IPS-NIHi11 (cell line): Measurements from ENCODE around the gene ARHGAP29.
"Not testable (repeated sequence)": the region's sequence is repeated elsewhere in the genome, so short reads cannot be mapped to it uniquely, and the experiment has no call there.

ENCODE experiments used
- DNase-seq: peaks from one replicate; pipeline ENCODE4 v3.0.0; 2012; ENCODE audit warnings: mixed read lengths, low spot score

The ARHGAP29 gene

DNA sequence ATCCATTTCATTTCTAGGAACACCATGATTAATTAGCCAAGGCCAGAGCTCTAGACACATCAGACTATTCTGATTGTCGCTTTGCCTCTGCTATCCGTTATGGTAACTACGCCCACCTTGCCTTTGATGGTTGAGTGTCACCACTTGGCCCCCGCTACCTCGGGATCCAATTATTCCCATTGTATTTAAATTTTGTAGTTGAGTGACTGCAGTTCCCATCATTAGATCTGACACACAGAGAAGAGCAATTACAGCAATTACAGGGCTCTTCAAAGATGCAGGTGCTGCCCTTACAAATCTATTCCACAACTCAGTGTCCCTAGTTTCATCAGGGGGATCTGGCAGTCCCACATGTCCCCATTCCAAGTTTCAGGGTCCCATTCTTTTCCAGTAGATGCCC is 71.5 kb downstream of the ARHGAP29 start:
- DNase-seq, result no peak

DNA sequence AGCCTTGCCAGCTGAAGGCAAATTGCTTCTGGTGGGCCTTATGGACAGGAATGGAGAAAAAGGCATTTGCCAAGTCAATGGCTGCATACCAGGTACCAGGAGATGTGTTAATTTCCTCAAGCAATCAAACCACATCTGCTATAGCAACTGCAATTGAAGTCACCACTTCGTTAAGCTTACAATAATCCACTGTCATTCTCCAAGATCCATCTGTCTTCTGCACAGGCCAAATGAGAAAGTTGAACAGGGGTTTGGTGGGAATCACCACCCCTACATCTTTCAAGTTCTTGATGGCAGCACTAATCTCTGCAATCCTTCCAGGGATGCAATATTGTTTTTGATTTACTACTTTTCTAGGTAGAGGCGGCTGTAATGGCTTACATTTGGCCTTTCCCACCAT is 72.5 kb downstream of the ARHGAP29 start:
- DNase-seq, result not testable (repeated sequence)

- not testable (repeated sequence) for DNase-seq
Observed at GRCh38 chr1:94164121-94164520, 73.3 kb downstream of the ARHGAP29 start.

DNA sequence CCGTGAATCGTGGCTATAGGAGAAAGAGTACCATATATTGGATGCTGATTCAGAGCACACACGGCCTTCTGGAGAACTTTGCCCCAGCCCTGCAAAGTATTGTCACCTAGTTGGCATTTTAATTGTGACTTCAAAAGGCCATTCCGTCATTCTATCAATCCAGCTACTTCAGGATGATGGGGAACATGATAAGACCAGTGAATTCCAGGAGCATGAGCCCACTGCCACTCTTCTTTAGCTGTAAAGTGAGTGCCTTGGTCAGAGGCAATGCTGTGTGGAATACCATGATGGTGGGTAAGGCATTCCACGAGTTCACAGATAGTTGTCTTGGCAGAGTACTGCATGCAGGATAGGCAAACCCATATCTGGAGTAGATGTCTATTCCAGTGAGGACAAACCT is 74.1 kb downstream of the ARHGAP29 start:
- not testable (repeated sequence) for DNase-seq

DNA sequence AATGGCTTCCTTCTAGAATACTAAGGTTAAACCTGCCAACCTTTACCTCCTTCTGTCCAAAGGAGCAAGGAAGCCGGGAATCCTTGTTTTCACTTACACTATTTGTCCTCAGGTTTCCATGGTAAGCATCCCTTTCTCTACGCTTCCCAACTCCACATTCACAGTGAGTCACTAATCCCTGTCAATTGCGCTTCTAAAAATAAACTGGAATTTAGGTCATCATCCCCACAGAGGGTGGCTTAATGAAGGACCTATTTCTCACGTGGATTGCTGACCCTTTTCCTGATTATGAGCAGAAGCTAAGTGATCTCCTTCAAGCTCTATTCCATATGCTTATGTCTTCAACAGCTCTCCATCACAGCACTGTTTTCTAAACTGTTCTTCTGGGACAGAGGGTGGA is 76.6 kb downstream of the ARHGAP29 start:
- DNase-seq, result no peak

DNA sequence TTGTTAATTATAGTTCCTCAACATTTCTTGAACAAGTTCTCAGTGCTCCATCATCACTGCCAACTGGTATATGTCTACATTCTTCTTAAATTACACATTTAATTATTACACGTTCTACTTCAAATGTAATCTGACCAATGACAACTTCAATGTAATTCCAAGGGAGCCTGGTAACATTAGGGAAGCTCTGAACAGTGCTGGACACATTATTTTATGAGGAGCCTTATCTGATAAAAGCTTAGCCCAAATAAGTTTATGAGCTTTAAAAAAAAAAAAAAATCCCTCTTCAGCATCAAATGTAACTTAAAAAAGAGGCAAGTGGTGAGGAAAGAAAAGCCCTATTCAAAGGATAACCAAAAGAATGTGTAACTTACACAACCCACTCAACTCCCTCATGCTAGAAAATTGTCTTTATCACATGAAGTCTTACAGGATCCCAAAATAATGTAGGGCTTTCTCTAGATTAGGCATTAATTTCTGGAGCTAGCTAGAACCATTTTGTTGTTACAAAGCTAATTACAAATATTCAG is 81.2 kb downstream of the ARHGAP29 start:
- no peak for DNase-seq

GRCh38 chr1:94154989-94155388 is 82.4 kb downstream of the ARHGAP29 start:
- DNase-seq, result no peak

GRCh38 chr1:94153133-94153532 is 84.3 kb downstream of the ARHGAP29 start:
- DNase-seq, result no peak

- not testable (repeated sequence) for DNase-seq
Observed at GRCh38 chr1:94149166-94149565, 88.2 kb downstream of the ARHGAP29 start.

- no peak for DNase-seq
Observed at GRCh38 chr1:94146273-94146672, 91.1 kb downstream of the ARHGAP29 start.

DNA sequence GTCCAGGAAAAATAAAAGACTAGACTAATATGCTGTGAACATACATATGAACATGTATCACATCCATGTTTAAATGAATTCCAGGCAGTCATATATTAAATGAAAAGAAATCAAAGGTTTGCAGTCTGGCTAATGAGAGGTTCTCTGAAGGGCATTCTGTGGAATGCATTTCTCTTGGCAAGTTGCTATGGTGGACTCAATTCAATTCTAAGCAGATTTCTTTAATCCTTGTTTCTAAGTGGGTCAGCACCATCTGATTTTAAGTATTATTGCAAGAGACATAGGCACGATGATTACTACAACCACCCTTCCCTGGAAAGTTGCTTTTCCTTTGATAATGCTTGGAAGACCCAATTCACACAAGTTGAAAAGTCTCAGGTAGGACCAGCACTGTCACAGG is 92.5 kb downstream of the ARHGAP29 start:
- DNase-seq, result no peak

- DNase-seq, result no peak
Observed at GRCh38 chr1:94143809-94144176, 93.6 kb downstream of the ARHGAP29 start.

DNA sequence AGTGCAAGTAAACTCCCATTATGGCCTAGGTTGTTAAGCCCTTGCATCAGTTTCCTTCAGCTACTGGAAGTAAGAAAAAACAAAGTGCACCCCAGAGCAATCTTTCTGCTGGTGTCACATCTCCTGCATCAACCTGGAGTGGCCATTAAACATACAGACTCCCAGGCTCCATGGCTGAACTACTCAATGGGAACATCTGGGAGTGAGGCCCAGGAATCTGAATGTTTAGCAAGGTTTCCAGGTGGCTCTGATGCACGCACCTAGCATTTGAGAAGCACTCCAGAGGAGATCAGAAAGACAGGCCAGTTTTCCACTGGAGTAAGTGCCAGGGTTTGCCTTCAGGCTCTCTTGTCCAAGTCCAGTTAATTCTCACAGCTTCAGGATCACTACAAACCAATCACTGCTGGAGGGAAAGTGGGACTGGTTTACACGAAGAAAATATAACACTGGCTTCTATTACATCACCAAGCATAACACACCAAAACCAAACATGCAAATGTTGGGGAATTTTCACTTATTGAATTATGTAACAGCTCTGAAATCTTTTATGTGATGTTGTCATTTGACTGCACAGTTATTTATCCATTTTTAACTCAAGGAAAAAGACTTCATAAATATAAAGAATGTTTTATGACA is 94.1 kb downstream of the ARHGAP29 start:
- DNase-seq, result no peak

- no peak for DNase-seq
Observed at GRCh38 chr1:94142583-94142982, 94.8 kb downstream of the ARHGAP29 start.

- no peak for DNase-seq
Observed at GRCh38 chr1:94142022-94142421, 95.4 kb downstream of the ARHGAP29 start.

GRCh38 chr1:94132111-94132510 is 105.3 kb downstream of the ARHGAP29 start:
- DNase-seq, result no peak

GRCh38 chr1:94130851-94131595 is 106.4 kb downstream of the ARHGAP29 start:
- DNase-seq, result no peak

DNA sequence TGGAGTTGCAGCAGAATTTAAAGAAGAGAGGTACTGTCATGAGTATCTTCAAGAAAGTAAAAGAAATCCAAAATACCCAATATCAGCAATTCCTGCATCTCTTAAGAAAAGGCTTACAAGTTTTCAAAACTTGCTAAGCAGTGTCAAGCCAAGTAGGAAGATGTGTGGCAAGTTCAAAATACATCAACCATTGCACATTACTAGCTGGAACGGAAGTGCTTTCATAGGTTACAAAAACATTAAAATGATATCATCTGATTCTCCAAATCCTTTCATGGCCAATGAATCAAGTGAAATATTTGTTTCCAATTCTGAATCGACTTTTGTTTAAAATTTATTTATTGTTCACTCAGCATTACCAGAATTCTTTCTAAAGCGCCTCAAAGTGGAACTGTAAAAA is 110.7 kb downstream of the ARHGAP29 start:
- no peak for DNase-seq

DNA sequence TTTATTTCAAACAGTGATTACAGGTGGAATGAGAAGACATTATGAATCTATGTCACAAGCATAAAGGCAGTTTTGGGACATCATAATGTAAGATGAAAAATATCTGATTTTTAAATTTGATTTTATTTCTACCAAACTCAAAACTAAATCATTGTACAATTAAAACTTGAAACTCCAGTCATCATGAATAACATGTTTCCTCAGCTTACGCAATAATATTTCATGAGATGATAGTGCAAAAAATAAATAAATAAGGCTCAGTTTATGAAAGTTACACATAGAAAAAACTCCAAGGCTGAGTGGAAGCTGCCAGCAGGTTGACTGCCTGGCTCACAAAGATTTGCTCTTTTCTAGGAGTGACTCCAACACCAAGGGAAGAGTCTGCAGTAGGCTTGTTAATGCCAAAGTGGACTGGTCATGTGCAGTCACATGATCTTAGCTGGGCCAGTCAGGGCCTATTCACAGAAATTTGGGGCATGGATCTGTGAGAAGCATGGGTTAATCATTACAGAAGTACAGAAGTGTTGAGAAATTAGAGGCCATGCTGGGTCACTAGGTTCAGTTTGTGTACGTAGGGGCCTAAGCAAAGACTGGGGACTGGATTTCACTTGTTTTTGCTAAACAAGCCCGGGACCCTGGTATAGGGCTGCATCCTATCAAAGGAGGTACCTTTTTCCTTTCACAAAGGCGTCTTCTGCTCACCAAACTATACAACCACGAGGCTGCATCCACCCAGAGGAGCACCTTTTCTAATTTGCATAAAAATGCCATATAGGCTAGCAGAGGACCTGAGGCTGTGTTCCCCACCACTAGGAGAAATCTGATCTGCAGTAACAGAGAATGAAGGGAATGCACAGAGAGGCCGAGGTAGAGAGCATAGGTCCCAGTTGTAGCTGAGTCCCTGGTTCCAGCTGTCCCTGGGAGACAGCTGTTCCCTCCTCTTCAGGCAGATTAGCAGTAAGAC is 111.6 kb downstream of the ARHGAP29 start:
- DNase-seq, result peak; percentile 65

- DNase-seq, result no peak
Observed at GRCh38 chr1:94124538-94124937, 112.8 kb downstream of the ARHGAP29 start.

- no peak for DNase-seq
Observed at GRCh38 chr1:94122201-94122970, 115.0 kb downstream of the ARHGAP29 start.
